DOHH2 (cell line): ENCODE measurements around the gene ZNF474.

ENCODE experiments used
- H3F3A ChIP-seq: fragments of 200-600 bp; sonication (generic), shearing (Covaris generic); 2 replicates; pipeline ENCODE4 v1.6.0; 2016; ENCODE audit warnings: antibody characterized with exemption, mild to moderate bottlenecking; ENCODE audit not compliant: control insufficient read depth, insufficient read depth
- H3K27ac ChIP-seq: fragments of 200-600 bp; sonication (generic); 2 replicates; pipeline ENCODE4 v1.5.1; 2014; ENCODE audit warnings: low read depth, mild to moderate bottlenecking, low read length, moderate library complexity
- H3K27me3 ChIP-seq: fragments of 200-600 bp; sonication (generic); 2 replicates; pipeline ENCODE4 v1.6.1; 2014; ENCODE audit warnings: mild to moderate bottlenecking, low read length, mixed read lengths; ENCODE audit not compliant: control insufficient read depth
- H3K36me3 ChIP-seq: fragments of 200-600 bp; sonication (generic); 2 replicates; pipeline ENCODE4 v1.6.1; 2014; ENCODE audit warnings: mild to moderate bottlenecking, low read length, moderate library complexity, mixed read lengths; ENCODE audit not compliant: control insufficient read depth
- H3K4me1 ChIP-seq: fragments of 200-600 bp; sonication (generic); 2 replicates; pipeline ENCODE4 v1.6.1; 2014; ENCODE audit warnings: mild to moderate bottlenecking, low read length, mixed read lengths; ENCODE audit not compliant: control insufficient read depth
- H3K4me2 ChIP-seq: fragments of 200-600 bp; sonication (generic); 2 replicates; pipeline ENCODE4 v1.6.0; 2014; ENCODE audit warnings: mild to moderate bottlenecking, low read length, moderate library complexity
- H3K4me3 ChIP-seq: fragments of 200-600 bp; sonication (generic); 2 replicates; pipeline ENCODE4 v1.5.1; 2014; ENCODE audit warnings: mild to moderate bottlenecking, low read length, mixed read lengths
- H3K79me2 ChIP-seq: fragments of 200-600 bp; sonication (generic); 2 replicates; pipeline ENCODE4 v1.6.1; 2014; ENCODE audit warnings: mild to moderate bottlenecking, low read length, mixed read lengths; ENCODE audit not compliant: control insufficient read depth
- H3K9me2 ChIP-seq: fragments of 200-600 bp; sonication (generic); replicated peaks from 2 replicates; pipeline ENCODE4 v1.6.1; 2014; ENCODE audit warnings: mild to moderate bottlenecking, low read length, mixed read lengths; ENCODE audit not compliant: control insufficient read depth
- H3K9me3 ChIP-seq: fragments of 200-600 bp; sonication (generic); 2 replicates; pipeline ENCODE4 v1.6.1; 2014; ENCODE audit warnings: antibody characterized with exemption, low read length, mixed read lengths; ENCODE audit not compliant: control insufficient read depth, insufficient read depth
- H4K20me1 ChIP-seq: fragments of 200-600 bp; sonication (generic); 2 replicates; pipeline ENCODE4 v1.6.0; 2014; ENCODE audit warnings: low read depth, mild to moderate bottlenecking, antibody characterized with exemption, low read length, moderate library complexity; ENCODE audit not compliant: control insufficient read depth, insufficient read depth
- CTCF ChIP-seq: fragments of 200-600 bp; sonication (generic); IDR thresholded peaks from one replicate; pipeline ENCODE4 v1.5.1; 2014; ENCODE audit warnings: antibody characterized with exemption, mild to moderate bottlenecking, low read depth, low read length; ENCODE audit not compliant: poor library complexity, severe bottlenecking
- EZH2phosphoT487 ChIP-seq: fragments of 200-600 bp; sonication (generic); IDR thresholded peaks from 2 replicates; pipeline ENCODE4 v1.6.1; 2017; ENCODE audit warnings: borderline replicate concordance, mild to moderate bottlenecking, antibody characterized with exemption, low read length, moderate library complexity, mixed read lengths

Gene ZNF474

GRCh38 chr5:122184676-122185255, 55.4 kb downstream of the ZNF474 start:
- H4K20me1 ChIP-seq: no peaks in the 10 kb centered on the region
- no peaks in the 10 kb centered on the region for H3F3A ChIP-seq
- H3K36me3 ChIP-seq: no peaks in the 10 kb centered on the region
- no peaks in the 10 kb centered on the region for H3K27me3 ChIP-seq
- no peaks in the 10 kb centered on the region for H3K79me2 ChIP-seq
- no peak overlapping the region for H3K27ac ChIP-seq
- H3K4me1 ChIP-seq: no peaks in the 10 kb centered on the region
- no peaks in the 10 kb centered on the region for H3K9me3 ChIP-seq
- no peak for TF ChIP-seq EZH2phosphoT487
- TF ChIP-seq CTCF: no peak
- H3K9me2 ChIP-seq: no peaks in the 10 kb centered on the region; the same call in 1 of the 2 replicates
- H3K4me3 ChIP-seq: no peak overlapping the region
- H3K4me2 ChIP-seq: no peak overlapping the region

GRCh38 chr5:122187426-122187825, 58.1 kb downstream of the ZNF474 start:
- no peak overlapping the region for H3K4me3 ChIP-seq
- no peaks in the 10 kb centered on the region for H3K27me3 ChIP-seq
- no peaks in the 10 kb centered on the region for H3K79me2 ChIP-seq
- H3K36me3 ChIP-seq: no peaks in the 10 kb centered on the region
- no peaks in the 10 kb centered on the region for H3K4me1 ChIP-seq
- TF ChIP-seq CTCF: no peak
- TF ChIP-seq EZH2phosphoT487: no peak
- H3F3A ChIP-seq: no peaks in the 10 kb centered on the region
- no peak overlapping the region for H3K4me2 ChIP-seq
- H3K9me2 ChIP-seq: no peaks in the 10 kb centered on the region
- no peak overlapping the region for H3K27ac ChIP-seq
- H4K20me1 ChIP-seq: no peaks in the 10 kb centered on the region
- H3K9me3 ChIP-seq: no peaks in the 10 kb centered on the region

- Histone ChIP-seq H3K4me3 (no peak overlapping the region), H3K9me3 (no peaks in the 10 kb centered on the region), H3F3A (no peaks in the 10 kb centered on the region), H3K79me2 (no peaks in the 10 kb centered on the region), H3K27ac (no peak overlapping the region), H3K4me2 (no peak overlapping the region), H4K20me1 (no peaks in the 10 kb centered on the region), H3K4me1 (no peaks in the 10 kb centered on the region), H3K27me3 (no peaks in the 10 kb centered on the region), H3K9me2 (no peaks in the 10 kb centered on the region), H3K36me3 (no peaks in the 10 kb centered on the region)
- TF ChIP-seq CTCF (no peak), EZH2phosphoT487 (no peak)
Measured at GRCh38 chr5:122190156-122190555, 60.8 kb downstream of the ZNF474 start.
